Left renal pelvis (tissue), 4 donors: Measurements from ENCODE around the gene SCFD2. TPM values are rescaled to one million over a fixed set of nuclear protein-coding genes. Genes with fewer than 3 reads are reported as not detected.

Experiments used
- DNase-seq, 4 donors: peaks; one replicate each; pipeline ENCODE4 v3.0.0-alpha.2; 2013; ENCODE audit warnings: low read depth in 4 of 4, low spot score in 3 of 4
- polyA plus RNA-seq, 4 donors: library from polyadenylated mRNA; unstranded; fragments of 120-200 nt; gene quantifications; one replicate each; pipeline ENCODE4 v1.2.1, GENCODE V29; 2013; ENCODE audit not compliant: insufficient read length in 4 of 4

Gene SCFD2
- polyA plus RNA-seq, 4 donors = 12.7 to 14.2 (median 13.5) TPM

DNA sequence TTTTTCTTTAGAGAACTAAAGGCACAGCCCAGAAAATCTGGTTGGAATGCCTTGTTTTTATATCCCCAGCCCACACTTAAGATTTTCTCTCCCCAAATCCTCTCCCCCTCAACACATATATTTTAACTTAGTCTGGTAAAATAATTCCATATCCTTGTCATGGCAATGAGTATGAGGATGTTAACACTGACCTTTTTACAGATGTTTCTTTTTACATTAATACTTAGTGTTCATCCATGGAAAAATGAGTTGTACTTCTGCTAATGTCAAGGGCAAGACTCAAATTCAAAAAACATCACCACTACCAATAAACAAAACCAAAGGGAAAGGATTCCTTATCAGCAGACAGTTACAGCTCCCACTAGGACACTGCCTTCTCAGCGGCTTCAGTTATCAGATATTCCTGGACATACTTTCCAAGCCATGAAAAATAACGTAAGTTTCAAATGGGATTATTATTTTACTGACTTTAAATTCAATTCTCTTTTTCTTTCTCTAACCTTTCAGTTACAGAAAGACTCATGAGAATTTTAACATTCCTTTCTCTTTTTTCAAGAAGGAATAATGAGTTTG lies 420.4 kb downstream of the SCFD2 start:
- DNase-seq = no peak

DNA sequence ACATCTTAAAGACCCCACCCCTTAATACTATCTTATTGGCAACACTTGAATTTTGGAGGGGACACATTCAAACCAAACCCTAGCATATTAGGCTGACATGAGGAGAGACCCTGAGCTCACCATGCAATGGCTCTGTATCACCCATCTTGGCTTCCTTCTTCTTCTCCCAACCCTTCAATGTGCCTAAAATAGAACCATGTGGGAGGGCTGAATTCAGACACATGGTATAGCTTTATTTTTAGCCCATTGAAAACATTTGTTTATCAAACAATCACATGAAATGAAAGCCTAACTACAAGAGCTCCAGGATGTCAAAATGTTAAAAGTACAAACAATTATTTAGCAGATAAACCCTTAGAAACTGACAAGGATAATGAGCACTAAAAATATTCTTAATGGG lies 422.2 kb downstream of the SCFD2 start:
- no peak for DNase-seq

DNA sequence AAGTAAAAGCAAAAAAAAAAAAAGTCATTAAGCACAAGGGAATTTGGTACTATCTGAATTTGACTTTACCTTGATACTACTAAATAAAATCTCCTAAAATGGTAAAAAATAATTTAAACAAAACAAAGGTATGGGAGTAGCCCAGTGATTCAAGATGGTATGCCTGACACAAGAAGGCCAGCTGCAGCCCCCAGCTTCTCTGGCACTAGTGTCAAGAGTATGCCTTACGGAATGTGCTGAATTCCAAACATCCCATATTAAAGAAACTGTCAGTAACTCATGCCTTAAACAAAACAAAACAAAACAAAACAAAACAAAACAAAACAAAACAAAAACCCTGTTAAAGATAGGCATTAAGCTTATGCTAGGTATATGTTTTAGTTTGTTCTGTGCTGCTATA lies 422.9 kb downstream of the SCFD2 start:
- DNase-seq = no peak

DNA sequence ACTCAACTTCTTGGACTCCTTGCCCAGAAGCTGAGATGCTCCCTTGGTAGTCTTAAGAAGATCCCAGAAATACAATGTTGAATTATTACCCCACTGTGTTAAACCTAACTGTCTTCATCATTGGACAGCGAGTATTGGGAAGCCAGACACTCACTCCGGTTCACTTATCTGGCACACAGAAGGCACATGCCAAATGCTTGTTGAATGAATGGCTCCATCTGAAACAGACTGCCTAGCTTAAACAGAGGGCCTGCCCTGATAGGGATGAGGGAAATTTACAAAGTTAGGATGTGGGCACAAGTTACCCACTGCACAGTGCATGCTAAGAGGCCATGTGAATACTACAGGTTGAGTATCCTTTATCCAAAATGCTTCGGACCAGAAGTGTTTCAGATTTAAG lies 424.4 kb downstream of the SCFD2 start:
- no peak for DNase-seq

DNA sequence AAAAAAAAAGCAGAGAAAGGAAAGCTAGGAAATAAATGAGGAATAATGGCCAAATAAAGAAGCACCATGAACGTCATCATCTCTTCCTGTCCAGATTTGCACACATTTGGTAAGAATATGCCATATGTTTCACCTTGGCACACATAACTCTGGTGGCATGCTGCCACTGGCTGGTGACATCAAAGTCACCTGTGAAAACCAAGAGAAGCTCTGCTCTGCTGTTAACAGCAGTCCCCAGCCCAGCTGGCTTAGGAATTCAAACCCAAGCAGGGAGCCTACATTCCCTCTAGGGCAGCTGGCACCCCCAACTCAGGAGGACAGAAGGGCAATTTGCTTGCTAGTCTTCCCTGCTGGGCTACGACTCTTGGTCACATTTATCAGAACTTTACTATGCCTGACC lies 426.1 kb downstream of the SCFD2 start:
- no peak for DNase-seq

DNA sequence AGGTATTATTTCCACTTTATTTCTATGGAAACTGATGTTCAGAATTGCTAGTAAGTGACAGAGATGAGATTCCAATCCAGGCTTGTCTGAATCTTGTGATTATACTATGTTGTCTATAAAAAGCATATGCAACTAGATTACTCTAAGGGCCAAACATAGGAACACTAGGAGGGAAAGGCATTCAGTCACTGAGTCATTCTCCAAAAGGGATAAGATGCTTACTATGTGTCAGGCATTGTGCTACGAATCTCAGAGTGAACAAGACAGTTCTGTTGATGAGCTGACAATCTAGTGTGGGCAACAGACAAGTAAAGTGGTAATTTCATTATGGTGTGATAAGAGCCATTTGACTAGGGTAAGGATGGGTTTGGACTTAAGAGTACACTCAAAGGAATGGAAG lies 426.5 kb downstream of the SCFD2 start:
- DNase-seq = no peak

DNA sequence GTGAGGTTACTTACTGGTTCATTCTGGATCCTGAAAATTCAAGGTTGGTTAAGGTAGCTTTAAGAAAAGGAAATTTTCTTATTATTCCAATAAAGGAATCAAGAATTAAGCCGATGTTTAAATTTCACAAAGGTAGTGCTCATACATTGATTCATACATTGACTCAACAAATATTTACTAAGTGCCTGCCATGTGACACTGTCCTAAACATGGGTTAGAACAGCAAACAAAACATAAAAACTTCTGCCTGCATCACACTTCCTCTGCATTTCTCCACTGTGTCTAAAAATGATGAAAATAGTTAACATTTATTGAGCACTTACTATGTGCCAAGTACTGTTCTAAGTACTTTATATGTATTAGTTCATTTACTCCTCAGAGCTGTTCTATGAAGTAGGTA lies 428.0 kb downstream of the SCFD2 start:
- no peak for DNase-seq

DNA sequence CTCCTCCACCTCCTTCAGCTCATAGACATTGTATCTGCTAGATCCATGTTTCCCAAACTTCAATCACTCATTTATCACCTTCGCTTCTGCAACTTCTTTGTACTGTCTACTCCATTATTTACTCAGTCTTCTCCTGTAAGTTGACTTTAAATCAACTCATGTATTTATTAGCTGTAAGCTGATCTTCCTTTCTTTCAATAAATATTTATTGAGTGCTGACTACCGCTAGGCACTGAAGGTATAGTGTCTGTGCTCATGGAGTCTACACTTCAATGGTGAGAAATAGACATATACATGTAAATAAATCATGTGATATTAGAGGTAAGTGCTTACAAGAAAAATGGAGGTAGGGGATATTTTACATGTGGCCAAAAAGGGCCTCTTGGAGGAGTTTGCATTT lies 429.1 kb downstream of the SCFD2 start:
- DNase-seq = no peak

DNA sequence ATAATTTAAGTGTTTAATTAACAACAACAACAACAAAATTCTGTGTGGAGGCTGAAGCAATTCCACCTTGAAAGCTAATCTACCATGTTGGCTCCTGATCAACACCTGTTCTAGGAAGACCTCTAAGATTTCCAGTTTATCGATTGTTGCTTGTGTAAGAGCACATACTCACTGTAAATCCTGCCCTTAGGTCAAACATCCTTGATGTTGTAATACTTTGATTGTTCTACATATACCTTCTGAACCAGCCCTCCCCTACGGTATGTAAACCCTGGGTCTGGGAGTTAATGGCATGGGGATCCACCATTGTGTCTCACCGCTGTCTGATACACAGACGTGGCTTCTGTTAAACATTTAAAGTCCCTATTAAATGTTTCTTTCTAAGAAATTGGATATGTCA lies 430.5 kb downstream of the SCFD2 start:
- DNase-seq = no peak

DNA sequence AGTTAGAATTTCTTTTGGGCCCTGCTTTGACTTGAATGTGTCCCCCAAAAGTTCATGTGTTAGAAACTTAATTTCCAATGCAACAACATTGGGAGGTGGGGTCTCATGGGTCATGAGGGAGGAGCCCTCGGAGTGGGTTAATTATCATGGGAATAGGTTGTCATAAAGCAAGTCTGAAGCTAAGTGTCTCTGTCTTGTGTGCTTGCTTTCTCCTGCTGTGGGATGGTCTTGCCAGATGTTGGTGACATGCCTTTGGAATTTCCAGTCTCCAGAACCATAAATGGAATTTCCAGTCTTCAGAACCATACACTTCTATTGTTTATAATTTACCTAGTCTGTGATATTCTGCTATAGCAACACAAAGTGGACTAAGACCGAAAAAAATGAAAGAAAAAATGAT lies 432.1 kb downstream of the SCFD2 start:
- no peak for DNase-seq

DNA sequence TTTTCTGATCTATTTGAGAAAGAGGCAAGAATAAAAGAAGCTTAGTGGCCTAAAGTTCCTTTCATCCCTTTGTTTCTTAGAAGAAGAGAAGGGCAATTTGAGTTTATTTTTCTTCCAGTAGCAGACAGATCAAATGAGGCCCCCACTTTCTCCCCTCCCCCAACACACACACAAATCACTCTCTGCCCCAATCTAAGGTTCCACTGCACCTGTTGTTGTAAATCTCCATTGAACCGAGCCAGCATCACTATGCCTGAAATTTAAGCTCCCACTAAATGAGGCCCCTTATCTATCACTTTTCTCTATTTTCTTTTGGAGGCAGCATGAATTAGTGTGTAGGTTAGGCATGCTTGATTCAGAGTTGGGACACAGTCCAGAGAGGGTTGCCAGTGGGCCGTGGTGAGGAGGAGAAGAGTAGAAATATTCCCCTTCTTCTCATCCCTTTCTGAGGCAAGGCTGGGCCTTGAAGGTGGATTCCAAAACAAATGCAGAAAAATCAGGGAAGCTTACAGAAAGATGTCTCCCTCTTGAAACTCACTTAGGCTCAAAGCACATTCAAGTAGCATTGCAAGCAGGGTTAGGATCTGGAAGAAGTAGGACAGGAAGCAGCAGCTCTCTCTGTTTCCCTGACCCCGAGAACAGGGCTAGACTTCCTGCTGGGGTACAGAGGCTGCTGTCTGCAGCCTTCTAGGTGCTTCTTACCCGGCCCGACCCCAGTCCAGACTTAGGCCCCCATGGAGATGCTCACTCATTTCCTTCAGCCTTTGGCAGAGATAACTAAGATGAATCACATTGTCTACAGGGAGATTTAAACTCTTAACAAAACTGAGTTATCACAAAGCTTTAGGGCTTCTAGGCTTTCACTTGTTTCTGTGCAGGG lies 433.0 kb downstream of the SCFD2 start:
- DNase-seq = no peak

DNA sequence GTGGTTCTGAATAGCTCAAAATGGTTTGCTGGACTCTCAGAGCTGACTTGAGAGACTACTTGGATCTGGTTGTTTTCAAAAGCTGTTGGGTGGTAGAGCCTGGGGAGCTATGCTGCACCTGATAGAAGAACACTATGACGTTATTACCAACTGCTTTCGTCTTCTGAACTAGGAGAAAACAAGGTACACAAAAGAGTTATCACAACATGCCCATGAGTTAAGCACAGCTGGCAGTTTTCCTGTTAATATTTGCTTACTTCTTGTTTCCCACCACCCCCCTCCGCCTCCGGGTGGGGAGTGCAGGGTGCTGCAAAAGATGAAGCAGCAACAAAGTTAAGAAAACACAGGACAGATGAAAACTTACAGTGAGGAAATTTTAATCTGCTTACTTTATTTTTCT lies 434.6 kb downstream of the SCFD2 start:
- DNase-seq = no peak

DNA sequence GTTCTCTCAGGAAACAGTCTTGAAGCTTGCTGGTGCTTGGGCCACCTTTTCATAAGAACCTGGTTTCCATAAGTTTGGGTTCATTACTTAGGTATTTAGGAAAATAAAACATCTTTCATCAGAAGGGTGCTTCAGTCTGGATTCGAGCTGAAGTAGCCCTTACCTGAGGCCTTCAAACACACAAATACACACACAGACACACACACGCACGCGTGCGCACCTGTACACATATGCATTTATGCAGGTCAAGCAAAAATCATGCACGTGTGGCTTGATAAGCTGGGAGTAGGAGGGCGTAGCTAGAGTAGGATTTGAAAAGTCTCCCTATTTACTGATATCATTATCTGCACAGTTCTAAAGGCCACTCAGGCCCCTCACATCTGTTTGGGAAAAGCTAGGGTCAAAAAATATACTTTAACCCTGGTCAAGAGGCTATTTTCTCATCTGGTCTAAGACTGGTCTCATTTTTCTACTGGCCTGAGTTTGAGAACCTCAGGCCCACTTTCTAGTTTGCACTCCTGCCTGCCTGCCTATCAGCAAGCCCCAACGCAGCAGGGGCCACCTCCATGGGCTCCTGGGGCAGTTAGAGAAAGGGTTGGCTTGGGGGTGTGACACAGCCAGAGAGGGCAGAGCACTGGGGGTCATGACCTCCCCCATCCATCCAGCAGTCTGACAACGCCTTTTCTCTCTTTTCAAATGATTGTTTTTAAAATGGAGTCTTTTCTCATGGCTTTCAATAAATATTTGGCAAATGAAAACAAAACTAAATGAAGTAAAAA lies 439.5 kb downstream of the SCFD2 start:
- DNase-seq = no peak

DNA sequence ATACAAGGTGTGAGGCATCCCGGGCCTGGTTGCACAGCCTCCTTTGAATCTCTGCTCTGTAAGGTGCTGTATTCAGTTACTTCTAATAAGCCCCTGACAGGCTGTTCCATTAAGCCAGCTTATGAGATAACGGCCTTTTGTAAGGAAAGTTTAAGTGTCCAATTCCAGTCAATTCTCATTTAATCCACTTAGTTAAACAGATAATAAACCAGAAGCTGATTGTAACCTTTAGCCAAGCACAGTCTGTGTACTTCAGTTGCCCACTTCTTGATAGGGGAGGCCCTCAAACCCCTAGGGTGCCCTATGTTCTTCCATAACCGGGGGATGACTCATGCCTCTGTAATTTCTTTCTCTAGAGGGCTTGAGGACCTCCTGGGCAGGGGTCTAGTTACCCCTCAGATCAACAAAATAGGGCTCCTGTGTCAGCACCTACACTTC lies 440.3 kb downstream of the SCFD2 start:
- DNase-seq = no peak

DNA sequence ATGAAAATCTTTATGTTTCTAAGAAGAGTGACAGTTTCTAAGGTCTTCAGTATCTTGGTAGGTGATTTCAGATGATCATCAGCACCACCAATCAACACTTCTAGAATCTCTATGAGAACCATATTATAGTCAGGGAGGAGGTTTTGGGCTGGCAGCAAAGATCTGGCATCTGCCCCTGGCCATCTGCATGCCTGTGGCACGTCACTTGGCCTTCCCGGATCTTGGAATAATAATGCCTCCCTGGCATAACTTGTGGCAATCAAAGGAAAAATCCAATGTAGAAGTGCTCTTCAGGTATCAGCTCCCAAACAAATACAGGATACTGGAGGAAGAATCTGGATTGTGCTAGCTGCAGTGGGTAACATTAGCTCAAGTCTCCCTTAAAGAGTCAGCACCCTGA lies 446.4 kb downstream of the SCFD2 start:
- DNase-seq = no peak

DNA sequence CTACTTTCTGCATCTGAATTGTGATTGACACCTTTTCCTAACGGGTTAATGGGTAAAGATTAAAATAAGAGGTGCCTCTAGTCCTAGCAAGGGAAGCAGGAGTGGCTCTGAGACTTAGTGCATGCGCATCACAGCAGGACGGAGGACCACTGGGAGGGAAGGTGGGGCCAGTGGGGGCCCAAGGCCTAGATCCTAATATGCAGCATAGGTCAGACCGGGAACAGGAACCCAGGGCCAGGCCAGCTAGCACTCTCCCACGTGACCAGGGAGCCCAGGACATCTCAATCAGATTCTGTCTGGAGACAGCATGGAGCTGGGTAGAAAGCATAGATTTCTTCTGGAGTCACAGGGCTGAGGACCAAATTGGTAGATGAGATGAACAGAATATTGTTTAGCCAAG lies 448.0 kb downstream of the SCFD2 start:
- DNase-seq = no peak

DNA sequence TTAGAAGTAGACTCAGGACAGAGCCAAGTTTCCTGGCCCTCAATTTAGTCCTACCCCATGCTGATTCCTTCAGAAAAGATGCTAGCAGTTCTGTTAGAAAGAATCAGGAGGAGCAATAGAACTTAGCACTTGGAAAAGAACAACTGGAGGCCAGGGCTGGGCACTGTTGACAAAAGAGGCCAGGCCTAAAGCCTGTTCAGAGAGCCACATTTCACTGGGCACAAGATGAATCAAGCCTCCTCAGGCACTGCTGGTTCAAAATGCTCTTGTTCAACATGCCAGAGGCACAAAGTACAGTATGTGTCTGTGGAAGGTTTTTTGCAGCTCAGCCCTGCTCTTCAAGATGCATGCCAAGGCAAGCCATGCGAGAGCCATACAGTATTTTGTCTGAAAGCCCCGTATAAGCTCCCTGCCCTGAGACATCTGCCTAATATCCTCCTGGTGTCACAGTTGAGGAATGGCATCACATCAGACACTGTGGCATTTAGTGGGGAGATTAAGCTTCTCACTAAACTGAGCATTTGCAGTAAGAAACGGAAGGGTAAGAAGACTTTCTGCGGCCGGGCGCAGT lies 450.0 kb downstream of the SCFD2 start:
- no peak for DNase-seq

DNA sequence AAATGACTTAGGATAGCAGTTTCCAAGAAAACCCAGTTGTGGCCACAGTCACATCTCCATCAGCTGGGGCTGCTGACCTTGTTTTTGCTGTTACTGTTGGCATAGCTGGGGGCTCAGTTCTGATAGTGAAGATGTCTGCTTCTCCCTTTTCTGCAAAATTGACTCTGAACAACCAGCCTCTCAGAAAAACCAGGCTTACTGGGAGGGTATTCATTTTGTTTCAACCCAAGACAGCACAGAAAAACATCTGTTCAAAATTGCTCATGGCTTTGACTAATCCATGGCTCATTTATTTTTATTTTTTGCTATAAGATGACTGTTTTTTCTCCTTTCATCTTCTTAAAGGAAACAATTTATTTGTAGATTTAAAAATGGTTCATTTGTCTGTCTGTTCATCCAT lies 450.7 kb downstream of the SCFD2 start:
- no peak for DNase-seq

DNA sequence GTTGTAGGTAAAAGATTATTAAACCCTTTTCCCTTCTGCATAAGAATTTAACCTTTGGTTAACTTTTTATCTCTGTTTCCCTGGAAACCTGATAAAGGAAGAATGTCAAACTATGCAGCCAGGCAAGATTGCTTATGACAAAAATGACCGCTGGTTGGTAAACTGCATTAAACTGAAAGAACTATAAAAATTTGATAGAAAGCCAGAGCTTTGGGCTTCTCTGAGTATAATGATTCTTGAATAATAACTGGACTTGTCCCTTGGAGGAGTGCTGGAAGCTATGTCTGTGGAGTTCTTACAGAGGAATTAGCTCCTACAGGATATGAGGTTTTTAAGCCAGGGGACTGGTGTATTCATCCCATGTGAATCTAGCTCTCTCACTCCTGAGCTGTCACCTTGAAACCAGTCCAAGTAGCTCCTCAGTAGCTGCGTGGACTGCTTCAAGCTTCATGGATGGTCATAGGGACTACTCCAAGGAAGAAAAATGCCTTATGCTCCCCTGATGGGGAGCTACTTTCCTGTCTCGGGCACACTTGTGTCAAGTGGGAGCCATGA lies 451.7 kb downstream of the SCFD2 start:
- DNase-seq = no peak

DNA sequence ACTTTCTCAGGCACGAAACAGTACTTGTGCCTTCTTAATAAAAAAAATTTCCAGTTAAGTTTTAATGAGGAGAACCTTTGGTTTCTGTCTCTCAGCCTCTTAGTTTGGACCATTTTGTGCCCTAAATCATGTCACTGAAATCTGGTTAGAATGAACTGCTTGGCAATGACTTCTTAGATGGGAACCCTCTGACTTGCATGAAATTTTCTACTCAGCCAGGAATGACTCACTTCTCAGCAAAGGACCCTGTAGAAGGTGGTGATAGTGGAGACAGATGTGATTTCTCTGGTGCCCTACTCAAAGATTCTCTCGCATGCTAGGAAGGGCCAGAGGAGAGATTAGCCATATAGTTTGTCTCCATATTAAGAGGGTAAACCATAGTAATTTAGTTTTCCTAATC lies 453.3 kb downstream of the SCFD2 start:
- no peak for DNase-seq

DNA sequence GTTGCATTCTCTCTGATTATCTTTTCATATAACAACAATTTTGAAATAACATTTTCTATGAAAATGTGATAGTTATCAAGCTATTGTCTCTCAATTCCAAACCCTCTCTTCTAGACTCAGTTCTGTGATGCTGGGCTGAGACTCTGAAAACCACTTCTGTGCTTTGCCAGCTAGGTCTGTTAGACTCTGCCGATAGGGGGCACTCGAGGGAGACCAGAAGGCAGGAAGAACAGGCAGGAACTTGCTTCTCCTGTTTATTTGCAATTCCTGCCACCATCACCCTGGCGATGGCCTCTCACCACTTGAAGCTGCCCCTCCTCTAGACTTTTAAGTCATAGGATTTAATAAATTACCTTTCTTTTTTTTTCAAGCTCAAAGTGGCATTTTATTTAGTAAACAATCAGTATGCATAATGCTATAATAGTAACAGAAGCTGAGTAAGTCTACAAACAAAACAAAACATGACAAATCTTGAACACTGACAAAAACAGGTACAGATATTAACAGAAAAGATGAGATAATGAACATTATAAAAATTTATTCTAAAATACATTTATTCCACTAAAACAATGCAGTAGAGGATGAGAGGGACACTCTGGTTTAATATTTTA lies 454.1 kb downstream of the SCFD2 start:
- DNase-seq = peak in 3 of 4 donors; percentile 36 to 48 (median 43)
